GM23338 (cell line): ENCODE measurements around the gene DSG2. TPM values are rescaled to one million over a fixed set of nuclear protein-coding genes. Genes with fewer than 3 reads are reported as not detected.

Source experiments
- ATAC-seq: fragments of 200-7000 bp; cut with Tn5 transposase; 3 replicates; pipeline ENCODE4 v1.9.1; 2020
- DNase-seq: peaks from one replicate; pipeline ENCODE4 v3.0.0-alpha.2; 2015; ENCODE audit warnings: low spot score
- H2AFZ ChIP-seq: fragments of 200-600 bp; sonication (generic); 2 replicates; pipeline ENCODE4 v1.8.0; 2016; ENCODE audit warnings: antibody characterized with exemption, mild to moderate bottlenecking, moderate library complexity
- H3F3A ChIP-seq: fragments of 200-600 bp; sonication (generic); replicated peaks from 2 replicates; pipeline ENCODE4 v1.8.0; 2017; ENCODE audit warnings: antibody characterized with exemption, mixed run types, low read depth
- H3K27ac ChIP-seq: fragments of 200-600 bp; sonication (generic); 2 replicates; pipeline ENCODE4 v1.6.1; 2016; ENCODE audit warnings: low read depth
- H3K27me3 ChIP-seq: fragments of 200-600 bp; sonication (generic); 2 replicates; pipeline ENCODE4 v1.8.0; 2016; ENCODE audit warnings: mild to moderate bottlenecking, mixed run types, moderate library complexity; ENCODE audit not compliant: insufficient read depth
- H3K36me3 ChIP-seq: fragments of 200-600 bp; sonication (generic); 2 replicates; pipeline ENCODE4 v1.8.0; 2016; ENCODE audit warnings: mild to moderate bottlenecking; ENCODE audit not compliant: insufficient read depth
- H3K4me1 ChIP-seq: fragments of 200-600 bp; sonication (generic); 2 replicates; pipeline ENCODE4 v1.8.0; 2016; ENCODE audit warnings: mild to moderate bottlenecking, moderate library complexity; ENCODE audit not compliant: insufficient read depth
- H3K4me2 ChIP-seq: fragments of 200-600 bp; sonication (generic); 2 replicates; pipeline ENCODE4 v1.7.1; 2017; ENCODE audit warnings: mixed run types
- H3K4me3 ChIP-seq: fragments of 200-600 bp; sonication (generic); 2 replicates; pipeline ENCODE4 v1.6.1; 2016; ENCODE audit warnings: mixed run types
- H3K79me2 ChIP-seq: fragments of 200-600 bp; sonication (generic); replicated peaks from 2 replicates; pipeline ENCODE4 v1.8.0; 2017; ENCODE audit warnings: mild to moderate bottlenecking; ENCODE audit not compliant: insufficient read depth
- H3K9me2 ChIP-seq: fragments of 200-600 bp; sonication (generic); 2 replicates; pipeline ENCODE4 v1.8.0; 2017; ENCODE audit not compliant: insufficient read depth
- H4K20me1 ChIP-seq: fragments of 200-600 bp; sonication (generic); replicated peaks from 2 replicates; pipeline ENCODE4 v1.8.0; 2017; ENCODE audit warnings: mild to moderate bottlenecking; ENCODE audit not compliant: insufficient read depth
- H3K27ac Mint-ChIP-seq: 2 replicates; pipeline ENCODE4 v1.8.0; 2020; ENCODE audit warnings: inconsistent platforms, mild to moderate bottlenecking, moderate library complexity, mixed read lengths
- H3K27me3 Mint-ChIP-seq: 3 replicates; pipeline ENCODE4 v1.8.0; 2022; ENCODE audit warnings: low read depth, mild to moderate bottlenecking, moderate library complexity, mixed read lengths, inconsistent platforms; ENCODE audit not compliant: insufficient read depth, poor library complexity
- H3K36me3 Mint-ChIP-seq: 3 replicates; pipeline ENCODE4 v1.8.0; 2021; ENCODE audit warnings: low read depth, mild to moderate bottlenecking, inconsistent platforms, moderate library complexity, mixed read lengths
- H3K4me1 Mint-ChIP-seq: 3 replicates; pipeline ENCODE4 v1.8.0; 2020; ENCODE audit warnings: mild to moderate bottlenecking, inconsistent platforms, mixed read lengths
- H3K4me3 Mint-ChIP-seq: 3 replicates; pipeline ENCODE4 v1.8.0; 2021; ENCODE audit warnings: moderate library complexity, mild to moderate bottlenecking, inconsistent platforms, mixed read lengths
- H3K9me3 Mint-ChIP-seq: 3 replicates; pipeline ENCODE4 v1.8.0; 2020; ENCODE audit warnings: moderate library complexity, mild to moderate bottlenecking, inconsistent platforms, mixed read lengths
- CREB1 ChIP-seq: fragments of 250-450 bp; sonication (Bioruptor Pico); IDR thresholded peaks from 2 replicates; pipeline ENCODE4 v1.5.0; 2020; ENCODE audit warnings: low read depth, mild to moderate bottlenecking, moderate library complexity
- EZH2 ChIP-seq: fragments of 200-600 bp; sonication (generic); IDR thresholded peaks from one replicate; pipeline ENCODE4 v1.8.0; 2017; ENCODE audit warnings: antibody characterized with exemption, mild to moderate bottlenecking, low read depth; ENCODE audit not compliant: unreplicated experiment
- EZH2phosphoT487 ChIP-seq: fragments of 200-600 bp; sonication (generic); IDR thresholded peaks from one replicate; pipeline ENCODE4 v1.8.1; 2018; ENCODE audit warnings: antibody characterized with exemption; ENCODE audit not compliant: unreplicated experiment
- JUNB ChIP-seq: IDR thresholded peaks from one replicate; pipeline ENCODE4 v1.6.1; 2016; ENCODE audit warnings: antibody characterized with exemption; ENCODE audit not compliant: unreplicated experiment
- NANOG ChIP-seq: IDR thresholded peaks from 2 replicates; pipeline ENCODE4 v1.6.1; 2016; ENCODE audit warnings: antibody characterized with exemption, borderline replicate concordance
- POLR2AphosphoS5 ChIP-seq: IDR thresholded peaks from 2 replicates; pipeline ENCODE4 v1.6.1; 2016; ENCODE audit warnings: antibody characterized with exemption, low read depth
- STAT1 ChIP-seq: IDR thresholded peaks from one replicate; pipeline ENCODE4 v1.6.1; 2016; ENCODE audit warnings: antibody characterized with exemption; ENCODE audit not compliant: unreplicated experiment
- ZNF114 ChIP-seq: fragments of 250-450 bp; sonication (Bioruptor Pico); IDR thresholded peaks from 2 replicates; pipeline ENCODE4 v1.5.0; 2020; ENCODE audit warnings: mild to moderate bottlenecking, moderate library complexity
- polyA plus RNA-seq: library from polyadenylated mRNA; unstranded; fragments of >200 nt; fragmentation: Nextera tagmentation; extraction: Ambion mirVana; gene quantifications from 2 replicates; pipeline ENCODE4 v1.2.1, GENCODE V29; 2016
- total RNA-seq: library from RNA; depleted of rRNA; stranded (reverse); fragments of >200 nt; shearing (Covaris generic); gene quantifications from 2 replicates; pipeline ENCODE4 v1.2.3, GENCODE V29; 2014
- TF ChIP-seq, protein P1 (sequence below), 2 experiments: fragments of 200-600 bp in 1 of 2; sonication (generic) in 1 of 2; conservative IDR thresholded peaks; 2 replicates each; pipeline versions ENCODE4 v1.5.1 to v1.6.1; 2016 to 2017; ENCODE audit warnings: antibody characterized with exemption in 2 of 2, low read depth in 2 of 2, mild to moderate bottlenecking in 2 of 2, moderate library complexity in 1 of 2
- TF ChIP-seq, protein P2 (sequence below): IDR thresholded peaks from 2 replicates; pipeline ENCODE4 v1.6.1; 2016; ENCODE audit warnings: antibody characterized with exemption

The DSG2 gene
- total and polyA plus RNA-seq, 2 experiments from 2014 or later = 44.7 to 144 TPM

- ATAC-seq (no peak), DNase-seq (no peak)
- TF ChIP-seq NANOG (no peak), EZH2 (no peak), ZNF114 (CRISPR knock-in tag) (no peak), JUNB (no peak), POLR2AphosphoS5 (no peak), CREB1 (CRISPR knock-in tag) (no peak), STAT1 (no peak), EZH2phosphoT487 (no peak)
- TF ChIP-seq, protein P1, sequence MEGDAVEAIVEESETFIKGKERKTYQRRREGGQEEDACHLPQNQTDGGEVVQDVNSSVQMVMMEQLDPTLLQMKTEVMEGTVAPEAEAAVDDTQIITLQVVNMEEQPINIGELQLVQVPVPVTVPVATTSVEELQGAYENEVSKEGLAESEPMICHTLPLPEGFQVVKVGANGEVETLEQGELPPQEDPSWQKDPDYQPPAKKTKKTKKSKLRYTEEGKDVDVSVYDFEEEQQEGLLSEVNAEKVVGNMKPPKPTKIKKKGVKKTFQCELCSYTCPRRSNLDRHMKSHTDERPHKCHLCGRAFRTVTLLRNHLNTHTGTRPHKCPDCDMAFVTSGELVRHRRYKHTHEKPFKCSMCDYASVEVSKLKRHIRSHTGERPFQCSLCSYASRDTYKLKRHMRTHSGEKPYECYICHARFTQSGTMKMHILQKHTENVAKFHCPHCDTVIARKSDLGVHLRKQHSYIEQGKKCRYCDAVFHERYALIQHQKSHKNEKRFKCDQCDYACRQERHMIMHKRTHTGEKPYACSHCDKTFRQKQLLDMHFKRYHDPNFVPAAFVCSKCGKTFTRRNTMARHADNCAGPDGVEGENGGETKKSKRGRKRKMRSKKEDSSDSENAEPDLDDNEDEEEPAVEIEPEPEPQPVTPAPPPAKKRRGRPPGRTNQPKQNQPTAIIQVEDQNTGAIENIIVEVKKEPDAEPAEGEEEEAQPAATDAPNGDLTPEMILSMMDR (conservative IDR thresholded peaks at IDR 0.05; ENCODE audit: low read depth in 2 of 2) = no peak
- H3K4me3 ChIP-seq = no peak overlapping the region
- H3K4me3 Mint-ChIP-seq = no peak overlapping the region
- peaks cover 5% of the 10 kb centered on the region; the same call in 2 of the 3 replicates for H3K9me3 Mint-ChIP-seq
- H3K27ac ChIP-seq = no peak overlapping the region
- no peaks in the 10 kb centered on the region for H4K20me1 ChIP-seq
- H3K9me2 ChIP-seq = 0 out of 2 replicates have a peak, but pooled peaks cover 4% of the 10 kb centered on the region
- H3K4me1 ChIP-seq = no peaks in the 10 kb centered on the region; the same call in 1 of the 2 replicates
- H3K4me2 ChIP-seq = no peak overlapping the region
- H3K4me1 Mint-ChIP-seq = peaks cover 9% of the 10 kb centered on the region; the same call in 2 of the 3 replicates
- H3F3A ChIP-seq = no peaks in the 10 kb centered on the region
- no peak overlapping the region for H3K27ac Mint-ChIP-seq
- H2AFZ ChIP-seq = no peak overlapping the region
- no peaks in the 10 kb centered on the region for H3K79me2 ChIP-seq
- H3K27me3 Mint-ChIP-seq = no peaks in the 10 kb centered on the region
- no peaks in the 10 kb centered on the region for H3K27me3 ChIP-seq
- no peaks in the 10 kb centered on the region for H3K36me3 ChIP-seq
- H3K36me3 Mint-ChIP-seq = peaks cover 4% of the 10 kb centered on the region; the same call in 1 of the 3 replicates
Measured at GRCh38 chr18:31483396-31483795, 14.6 kb upstream of the DSG2 start.

- no peaks in the 10 kb centered on the region for H3F3A ChIP-seq
- 0 out of 2 replicates have a peak, but pooled peaks cover 4% of the 10 kb centered on the region for H3K9me2 ChIP-seq
- no peak overlapping the region for H3K4me2 ChIP-seq
- H3K27me3 Mint-ChIP-seq = peaks cover 4% of the 10 kb centered on the region
- H3K27me3 ChIP-seq = no peaks in the 10 kb centered on the region
- H3K36me3 ChIP-seq = no peaks in the 10 kb centered on the region
- no peaks in the 10 kb centered on the region for H3K79me2 ChIP-seq
- H3K4me1 ChIP-seq = no peaks in the 10 kb centered on the region; the same call in 1 of the 2 replicates
- H3K9me3 Mint-ChIP-seq = no peaks in the 10 kb centered on the region
- ATAC-seq = no peak
- no peaks in the 10 kb centered on the region for H3K36me3 Mint-ChIP-seq
- peaks cover 9% of the 10 kb centered on the region; the same call in 2 of the 3 replicates for H3K4me1 Mint-ChIP-seq
- H3K27ac ChIP-seq = no peak overlapping the region
- DNase-seq = no peak
- H3K4me3 ChIP-seq = no peak overlapping the region
- H4K20me1 ChIP-seq = no peaks in the 10 kb centered on the region
- H3K4me3 Mint-ChIP-seq = no peak overlapping the region
- H2AFZ ChIP-seq = no peak overlapping the region
- no peak overlapping the region for H3K27ac Mint-ChIP-seq
- TF ChIP-seq, protein P1 (conservative IDR thresholded peaks at IDR 0.05; ENCODE audit: low read depth in 2 of 2) = no peak
- TF ChIP-seq STAT1 = no peak
- TF ChIP-seq ZNF114 (CRISPR knock-in tag) = no peak
- TF ChIP-seq NANOG = no peak
- TF ChIP-seq POLR2AphosphoS5 = no peak
- TF ChIP-seq JUNB = no peak
- TF ChIP-seq, protein P2, sequence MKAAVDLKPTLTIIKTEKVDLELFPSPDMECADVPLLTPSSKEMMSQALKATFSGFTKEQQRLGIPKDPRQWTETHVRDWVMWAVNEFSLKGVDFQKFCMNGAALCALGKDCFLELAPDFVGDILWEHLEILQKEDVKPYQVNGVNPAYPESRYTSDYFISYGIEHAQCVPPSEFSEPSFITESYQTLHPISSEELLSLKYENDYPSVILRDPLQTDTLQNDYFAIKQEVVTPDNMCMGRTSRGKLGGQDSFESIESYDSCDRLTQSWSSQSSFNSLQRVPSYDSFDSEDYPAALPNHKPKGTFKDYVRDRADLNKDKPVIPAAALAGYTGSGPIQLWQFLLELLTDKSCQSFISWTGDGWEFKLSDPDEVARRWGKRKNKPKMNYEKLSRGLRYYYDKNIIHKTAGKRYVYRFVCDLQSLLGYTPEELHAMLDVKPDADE = no peak
- no peak for TF ChIP-seq CREB1 (CRISPR knock-in tag)
Measured at GRCh38 chr18:31484461-31484860, 13.5 kb upstream of the DSG2 start.
